DOHH2 (cell line): Measurements from ENCODE around the gene BIK.
"Not testable (repeated sequence)": the region's sequence is repeated elsewhere in the genome, so short reads cannot be mapped to it uniquely, and the experiment has no call there.

Experiments
- EZH2phosphoT487 ChIP-seq: fragments of 200-600 bp; sonication (generic); IDR thresholded peaks from 2 replicates; pipeline ENCODE4 v1.6.1; 2017; ENCODE audit warnings: borderline replicate concordance, mild to moderate bottlenecking, antibody characterized with exemption, low read length, moderate library complexity, mixed read lengths
- TF ChIP-seq, protein P1 (sequence below): fragments of 200-600 bp; sonication (generic); IDR thresholded peaks from one replicate; pipeline ENCODE4 v1.5.1; 2014; ENCODE audit warnings: antibody characterized with exemption, mild to moderate bottlenecking, low read depth, low read length; ENCODE audit not compliant: poor library complexity, severe bottlenecking

DNA sequence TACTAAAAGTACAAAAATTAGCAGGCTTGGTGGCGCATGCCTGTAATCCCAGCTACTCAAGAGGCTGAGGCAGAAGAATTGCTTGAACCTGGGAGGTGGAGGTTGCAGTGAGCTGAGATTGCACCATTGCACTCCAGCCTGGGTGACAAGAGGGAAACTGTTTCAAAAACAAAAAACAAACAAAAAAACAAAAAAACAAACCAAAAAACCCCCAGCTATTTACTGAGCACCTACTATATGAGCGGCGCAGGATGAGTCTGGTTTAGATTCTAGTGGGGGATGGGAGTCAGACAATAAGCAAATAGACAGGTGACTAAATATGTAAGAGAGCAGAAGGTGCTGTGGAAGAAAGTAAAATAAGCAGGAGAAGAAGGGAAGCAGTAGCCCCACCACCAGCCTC is 5.6 kb upstream of the BIK start:
- TF ChIP-seq, protein P1, sequence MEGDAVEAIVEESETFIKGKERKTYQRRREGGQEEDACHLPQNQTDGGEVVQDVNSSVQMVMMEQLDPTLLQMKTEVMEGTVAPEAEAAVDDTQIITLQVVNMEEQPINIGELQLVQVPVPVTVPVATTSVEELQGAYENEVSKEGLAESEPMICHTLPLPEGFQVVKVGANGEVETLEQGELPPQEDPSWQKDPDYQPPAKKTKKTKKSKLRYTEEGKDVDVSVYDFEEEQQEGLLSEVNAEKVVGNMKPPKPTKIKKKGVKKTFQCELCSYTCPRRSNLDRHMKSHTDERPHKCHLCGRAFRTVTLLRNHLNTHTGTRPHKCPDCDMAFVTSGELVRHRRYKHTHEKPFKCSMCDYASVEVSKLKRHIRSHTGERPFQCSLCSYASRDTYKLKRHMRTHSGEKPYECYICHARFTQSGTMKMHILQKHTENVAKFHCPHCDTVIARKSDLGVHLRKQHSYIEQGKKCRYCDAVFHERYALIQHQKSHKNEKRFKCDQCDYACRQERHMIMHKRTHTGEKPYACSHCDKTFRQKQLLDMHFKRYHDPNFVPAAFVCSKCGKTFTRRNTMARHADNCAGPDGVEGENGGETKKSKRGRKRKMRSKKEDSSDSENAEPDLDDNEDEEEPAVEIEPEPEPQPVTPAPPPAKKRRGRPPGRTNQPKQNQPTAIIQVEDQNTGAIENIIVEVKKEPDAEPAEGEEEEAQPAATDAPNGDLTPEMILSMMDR, result not testable (repeated sequence)
- TF ChIP-seq EZH2phosphoT487, result not testable (repeated sequence)
